Neural progenitor cell (in vitro differentiated cells): ENCODE results near the gene RSPO4.

Experiments
- EZH2 ChIP-seq: fragments of 200-600 bp; sonication (generic); IDR thresholded peaks from 2 replicates; pipeline ENCODE4 v1.6.1; 2017; ENCODE audit warnings: antibody characterized with exemption, mild to moderate bottlenecking, moderate library complexity
- TF ChIP-seq, protein P1 (sequence below): fragments of 200-600 bp; sonication (generic); IDR thresholded peaks from 2 replicates; pipeline ENCODE4 v1.5.1; 2017; ENCODE audit warnings: antibody characterized with exemption, mild to moderate bottlenecking

DNA sequence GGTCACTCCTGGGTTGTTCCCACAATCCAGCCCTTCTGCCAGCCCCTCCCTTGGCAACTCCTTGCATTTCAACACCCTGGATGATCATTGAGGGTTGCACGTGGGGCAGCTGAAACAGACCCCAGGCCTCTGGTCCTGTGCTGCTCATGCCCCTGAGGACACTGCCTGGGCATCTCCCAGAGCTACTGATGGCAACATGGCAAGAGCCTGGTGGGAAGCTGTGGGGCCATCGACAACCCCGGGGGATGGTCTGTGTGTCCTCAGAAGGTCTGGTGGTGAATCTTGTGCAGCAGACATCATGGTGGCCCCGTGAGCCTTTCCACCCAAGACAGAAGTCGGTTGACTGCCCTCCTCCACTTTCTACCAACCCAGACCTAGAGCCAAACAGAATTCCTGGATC, 81.0 kb downstream of the RSPO4 start:
- TF ChIP-seq EZH2 = no peak
- TF ChIP-seq, protein P1, sequence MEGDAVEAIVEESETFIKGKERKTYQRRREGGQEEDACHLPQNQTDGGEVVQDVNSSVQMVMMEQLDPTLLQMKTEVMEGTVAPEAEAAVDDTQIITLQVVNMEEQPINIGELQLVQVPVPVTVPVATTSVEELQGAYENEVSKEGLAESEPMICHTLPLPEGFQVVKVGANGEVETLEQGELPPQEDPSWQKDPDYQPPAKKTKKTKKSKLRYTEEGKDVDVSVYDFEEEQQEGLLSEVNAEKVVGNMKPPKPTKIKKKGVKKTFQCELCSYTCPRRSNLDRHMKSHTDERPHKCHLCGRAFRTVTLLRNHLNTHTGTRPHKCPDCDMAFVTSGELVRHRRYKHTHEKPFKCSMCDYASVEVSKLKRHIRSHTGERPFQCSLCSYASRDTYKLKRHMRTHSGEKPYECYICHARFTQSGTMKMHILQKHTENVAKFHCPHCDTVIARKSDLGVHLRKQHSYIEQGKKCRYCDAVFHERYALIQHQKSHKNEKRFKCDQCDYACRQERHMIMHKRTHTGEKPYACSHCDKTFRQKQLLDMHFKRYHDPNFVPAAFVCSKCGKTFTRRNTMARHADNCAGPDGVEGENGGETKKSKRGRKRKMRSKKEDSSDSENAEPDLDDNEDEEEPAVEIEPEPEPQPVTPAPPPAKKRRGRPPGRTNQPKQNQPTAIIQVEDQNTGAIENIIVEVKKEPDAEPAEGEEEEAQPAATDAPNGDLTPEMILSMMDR = no peak
